CD4-positive, alpha-beta T cell treated with Interleukin-21 for 1 hour (primary cell): Measurements from ENCODE around the gene METTL5.
"Not testable (repeated sequence)": the region's sequence is repeated elsewhere in the genome, so short reads cannot be mapped to it uniquely, and the experiment has no call there.

Experiments used
- DNase-seq: peaks from one replicate; pipeline ENCODE4 v3.0.0-alpha.2; 2020

METTL5 gene

DNA sequence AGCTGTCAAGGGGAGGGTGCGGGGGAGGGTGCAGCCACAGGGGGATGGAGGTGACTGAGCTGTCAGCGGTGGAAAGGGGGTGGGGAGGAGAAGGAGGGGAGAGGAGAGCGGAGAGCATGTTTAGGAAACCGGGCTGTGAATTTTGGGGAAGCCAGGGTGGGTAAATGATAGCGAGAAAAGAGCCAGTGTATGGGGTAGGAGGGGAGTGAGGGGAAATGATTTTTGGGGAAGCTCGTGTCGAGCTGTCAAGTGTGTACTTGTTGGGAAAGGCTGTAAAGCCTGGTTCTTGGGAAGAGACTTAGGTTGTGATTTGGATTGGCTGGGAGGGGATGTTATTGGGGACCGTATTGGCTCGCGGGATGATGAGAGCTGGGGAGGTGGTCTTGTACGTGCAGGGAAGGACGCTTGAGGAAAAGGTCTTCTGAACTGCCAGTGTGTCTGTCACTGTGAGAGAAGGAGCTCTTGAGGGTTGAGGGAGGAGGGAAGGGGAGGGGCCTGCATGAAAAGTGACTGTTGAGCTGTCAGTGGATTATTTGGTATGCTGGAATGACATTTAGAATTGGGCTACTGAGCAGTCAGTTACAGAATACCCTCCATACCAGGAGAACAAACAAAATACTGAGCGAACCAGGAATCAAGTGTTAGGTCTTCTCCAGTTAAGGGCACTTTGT lies 3.6 kb upstream of the METTL5 start:
- DNase-seq: peak; percentile 45

DNA sequence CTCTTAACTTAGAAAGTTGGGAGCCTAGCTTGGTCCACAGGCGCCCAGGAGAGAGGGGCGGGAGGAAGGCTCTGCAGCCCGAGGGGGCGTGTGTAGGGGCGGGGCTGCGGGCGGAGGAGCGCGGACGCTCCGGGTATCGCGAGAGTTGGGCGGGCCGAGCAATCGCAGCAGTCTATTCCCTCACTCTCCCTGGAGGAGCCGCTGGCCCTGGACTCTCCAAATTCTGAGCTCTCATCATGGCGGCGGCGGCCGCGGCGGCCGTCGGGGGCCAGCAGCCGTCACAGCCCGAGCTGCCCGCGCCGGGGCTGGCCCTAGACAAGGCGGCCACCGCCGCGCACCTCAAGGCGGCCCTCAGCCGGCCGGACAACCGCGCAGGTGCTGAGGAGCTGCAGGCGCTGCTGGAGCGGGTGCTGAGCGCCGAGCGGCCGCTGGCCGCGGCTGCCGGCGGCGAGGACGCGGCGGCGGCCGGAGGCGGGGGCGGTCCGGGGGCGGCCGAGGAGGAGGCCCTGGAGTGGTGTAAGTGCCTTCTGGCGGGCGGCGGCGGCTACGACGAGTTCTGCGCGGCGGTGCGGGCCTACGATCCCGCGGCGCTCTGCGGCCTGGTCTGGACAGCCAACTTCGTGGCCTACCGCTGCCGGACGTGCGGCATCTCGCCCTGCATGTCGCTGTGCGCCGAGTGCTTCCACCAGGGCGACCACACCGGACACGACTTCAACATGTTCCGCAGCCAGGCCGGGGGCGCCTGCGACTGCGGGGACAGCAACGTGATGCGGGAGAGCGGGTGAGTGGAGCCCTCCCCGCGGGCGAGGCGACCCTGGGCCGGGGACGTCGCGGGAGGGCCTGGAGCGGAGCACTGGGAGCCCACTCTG lies 2.8 kb upstream of the METTL5 start, which contains the start of gene UBR3:
UBR3 (plus strand) TSS at position 183 of the 869 bp plus-strand sequence; CDS start at position 237, 54 bp downstream.
- peak; percentile 90 for DNase-seq

- no peak for DNase-seq
Observed at GRCh38 chr2:169823996-169824372, 721 bp downstream of the METTL5 start.

- DNase-seq: no peak
Observed at GRCh38 chr2:169822785-169823392, 1.8 kb downstream of the METTL5 start.

DNA sequence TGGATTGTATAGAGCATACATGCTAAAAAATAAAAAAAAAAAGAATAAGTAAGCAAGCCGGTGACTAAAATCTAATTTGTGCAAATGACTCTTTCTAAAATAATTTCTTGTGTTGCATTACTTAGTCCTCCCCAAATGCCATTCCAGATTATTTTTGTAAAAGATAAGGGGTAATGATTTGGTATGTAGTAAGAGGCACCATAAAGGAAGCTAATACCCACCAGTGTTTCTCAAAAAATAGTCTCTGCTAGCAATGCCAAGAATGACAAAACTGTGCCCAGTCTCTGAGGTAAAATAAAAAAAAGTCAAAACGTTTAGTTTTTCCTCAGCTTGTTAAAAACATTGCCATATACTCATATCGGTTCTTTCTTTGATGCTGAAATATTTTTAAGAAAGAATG lies 2.7 kb downstream of the METTL5 start:
- no peak for DNase-seq

DNA sequence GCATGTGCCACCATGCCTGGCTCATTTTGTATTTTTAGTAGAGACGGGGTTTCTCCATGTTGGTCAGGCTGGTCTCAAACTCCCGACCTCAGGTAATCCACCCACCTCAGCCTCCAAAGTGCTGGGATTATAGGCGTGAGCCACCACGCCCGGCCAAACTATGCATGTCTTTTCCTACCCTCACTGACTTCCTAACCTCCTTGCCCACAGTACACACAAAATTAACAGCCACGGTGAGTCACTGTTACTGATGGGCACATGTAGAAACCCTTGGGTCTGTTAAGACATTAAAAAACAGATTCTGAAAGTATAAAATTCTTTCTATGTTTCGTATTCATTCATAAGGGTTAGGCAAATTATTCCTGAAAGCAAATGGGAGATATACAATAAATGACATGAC lies 4.6 kb downstream of the METTL5 start:
- DNase-seq: not testable (repeated sequence)

GRCh38 chr2:169819106-169819505 lies 5.6 kb downstream of the METTL5 start:
- DNase-seq: no peak

GRCh38 chr2:169818241-169818640 lies 6.5 kb downstream of the METTL5 start:
- no peak for DNase-seq

DNA sequence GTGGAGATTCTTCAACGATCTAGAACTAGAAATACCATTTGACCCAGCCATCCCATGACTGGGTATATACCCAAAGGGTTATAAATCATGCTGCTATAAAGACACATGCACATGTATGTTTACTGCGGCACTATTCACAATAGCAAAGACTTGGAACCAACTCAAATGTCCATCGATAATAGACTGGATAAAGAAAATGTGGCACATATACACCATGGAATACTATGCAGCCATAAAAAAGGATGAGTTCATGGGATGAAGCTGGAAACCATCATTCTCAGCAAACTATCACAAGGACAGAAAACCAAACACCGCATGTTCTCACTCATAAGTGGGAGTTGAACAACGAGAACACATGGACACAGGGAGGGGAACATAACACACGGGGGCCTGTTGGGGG lies 7.3 kb downstream of the METTL5 start:
- DNase-seq: not testable (repeated sequence)

DNA sequence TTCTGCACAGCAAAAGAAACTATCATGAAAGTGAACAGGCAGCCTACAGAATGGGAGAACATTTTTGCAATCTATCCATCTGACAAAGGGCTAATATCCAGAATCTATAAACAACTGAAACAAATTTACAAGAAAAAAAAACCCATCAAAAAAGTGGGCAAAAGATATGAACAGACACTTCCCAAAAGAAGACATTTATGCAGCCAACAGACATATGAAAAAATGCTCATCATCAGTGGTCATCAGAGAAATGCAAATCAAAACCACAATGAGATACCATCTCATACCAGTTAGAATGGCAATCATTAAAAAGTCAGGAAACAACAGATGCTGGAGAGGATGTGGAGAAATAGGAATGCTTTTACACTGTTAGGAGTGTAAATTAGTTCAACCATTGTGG lies 7.7 kb downstream of the METTL5 start:
- not testable (repeated sequence) for DNase-seq

DNA sequence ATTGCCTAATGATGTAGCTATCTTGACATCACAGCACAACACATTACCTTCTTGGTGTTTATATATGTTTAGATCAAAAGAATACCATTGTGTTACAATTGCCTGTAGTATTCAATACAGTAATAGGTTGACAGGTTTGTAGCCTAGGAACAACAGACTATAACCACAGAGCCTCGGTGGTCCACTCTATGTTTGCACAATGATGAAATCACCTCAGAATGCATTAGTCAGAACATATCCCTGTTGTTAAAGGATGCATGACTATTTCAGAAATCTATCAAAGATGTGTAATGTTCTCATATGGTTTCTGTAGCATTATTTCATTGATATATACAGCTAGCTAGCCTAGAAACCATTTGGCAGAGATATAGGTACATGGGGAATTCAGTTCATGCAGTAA lies 8.9 kb downstream of the METTL5 start:
- no peak for DNase-seq

- no peak for DNase-seq
Observed at GRCh38 chr2:169808221-169808620, 16.5 kb downstream of the METTL5 start.

GRCh38 chr2:169806586-169806985 lies 18.1 kb downstream of the METTL5 start:
- no peak for DNase-seq

DNA sequence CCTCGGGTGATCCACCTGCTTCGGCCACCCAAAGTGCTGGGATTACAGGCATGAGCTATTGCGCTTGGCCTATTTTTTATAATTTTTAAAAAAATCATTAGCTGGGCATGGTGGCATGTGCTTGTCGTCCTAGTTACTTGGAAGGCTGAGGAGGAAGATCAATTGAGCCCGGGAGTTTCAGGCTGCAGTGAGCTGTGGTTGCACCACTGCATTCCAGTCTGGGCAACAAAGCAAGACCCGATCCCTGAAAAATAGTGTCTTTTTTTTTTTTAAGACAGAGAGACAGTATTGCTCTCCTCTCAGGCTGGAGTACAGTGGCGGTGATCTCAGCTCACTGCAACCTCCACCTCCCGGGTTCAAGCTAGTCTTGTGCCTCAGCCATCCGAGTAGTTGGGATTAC lies 21.2 kb downstream of the METTL5 start:
- no peak for DNase-seq

- DNase-seq: peak; percentile 94
Observed at GRCh38 chr2:169798718-169799592, 25.8 kb downstream of the METTL5 start, which contains the start of gene SSB. TSS of gene SSB (plus strand) at chr2:169798871. CDS start at chr2:169800961, 2,090 bp downstream.

- no peak for DNase-seq
Observed at GRCh38 chr2:169798397-169798717, 26.3 kb downstream of the METTL5 start.

GRCh38 chr2:169797601-169798000 lies 27.1 kb downstream of the METTL5 start:
- DNase-seq: no peak

GRCh38 chr2:169796441-169796840 lies 28.3 kb downstream of the METTL5 start:
- DNase-seq: no peak

DNA sequence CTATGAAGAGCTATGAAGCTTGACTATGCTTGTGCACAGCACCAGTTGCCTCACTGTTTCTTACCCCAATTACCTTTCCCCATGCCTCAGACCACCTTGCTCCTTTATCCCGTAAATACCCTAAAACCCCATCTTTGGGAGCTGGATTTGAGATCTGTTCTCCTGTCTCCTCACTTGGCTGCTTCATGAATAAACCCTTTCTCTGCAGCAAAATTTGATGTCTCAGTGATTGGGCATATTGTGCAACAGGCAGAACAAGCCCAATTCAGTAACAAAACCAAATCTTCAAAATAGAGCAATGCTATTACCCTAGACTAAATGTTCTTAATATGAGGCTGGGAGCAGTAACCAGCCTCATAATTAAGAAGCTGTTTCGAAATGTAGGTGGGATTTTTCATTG lies 29.5 kb downstream of the METTL5 start:
- DNase-seq: no peak

- DNase-seq: no peak
Observed at GRCh38 chr2:169790581-169790980, 34.1 kb downstream of the METTL5 start.

- DNase-seq: no peak
Observed at GRCh38 chr2:169782513-169782912, 42.2 kb downstream of the METTL5 start.

GRCh38 chr2:169781249-169782013 lies 43.3 kb downstream of the METTL5 start:
- DNase-seq: no peak
